Bladder microvascular endothelial cell (primary cell): ENCODE data around the gene FIS1. TPM values are rescaled to one million over a fixed set of nuclear protein-coding genes. Genes with fewer than 3 reads are reported as not detected.

Source experiments
- total RNA-seq: library from RNA; depleted of rRNA; stranded (reverse); fragments of >200 nt; gene quantifications from 2 replicates; pipeline ENCODE4 v1.2.3, GENCODE V29; 2014

FIS1 gene
- total RNA-seq: 206 and 302 TPM in 2 replicates

GRCh38 chr7:101244375-101245146, at the start of gene FIS1:
FIS1 (minus strand) TSS chr7:101245081; CDS start chr7:101245004, 77 bp downstream.

GRCh38 chr7:101237206-101238067, 7.4 kb downstream of the FIS1 start, which contains the start of gene CLDN15:
CLDN15 (minus strand) TSS chr7:101237802; CDS start chr7:101237581, 221 bp downstream.

GRCh38 chr7:101217388-101218235, 27.3 kb downstream of the FIS1 start, which contains the start of the genes PLOD3 and ZNHIT1:
PLOD3 (minus strand) TSS chr7:101217581; CDS start chr7:101217274, 307 bp downstream.
ZNHIT1 (plus strand) TSS chr7:101218165; CDS start chr7:101218196, 31 bp downstream.

GRCh38 chr7:101200862-101201599, 43.9 kb downstream of the FIS1 start, which contains the start of gene MOGAT3:
MOGAT3 (minus strand) TSS chr7:101201036; CDS start chr7:101200854, 182 bp downstream.

Other genes with a start within 250 kb of the FIS1 start
- not detected in 2 replicates for gene MUC17, start 225.0 kb downstream of the FIS1 start, total RNA-seq
- gene TRIM56, start 159.6 kb downstream of the FIS1 start, total RNA-seq: 14.4 and 48.5 TPM in 2 replicates
- gene SERPINE1, start 118.0 kb downstream of the FIS1 start, total RNA-seq: 270 and 1,595 TPM in 2 replicates
- gene AP1S1, start 90.6 kb downstream of the FIS1 start, total RNA-seq: 149 and 186 TPM in 2 replicates
- gene VGF, start 79.5 kb downstream of the FIS1 start, total RNA-seq: not detected in 2 replicates
- not detected in 2 replicates for gene NAT16, start 64.8 kb downstream of the FIS1 start, total RNA-seq
- not detected in 2 replicates for gene MOGAT3, start 44.0 kb downstream of the FIS1 start, total RNA-seq
- 52.3 and 103 TPM in 2 replicates for gene PLOD3, start 27.5 kb downstream of the FIS1 start, total RNA-seq
- gene ZNHIT1, start 26.9 kb downstream of the FIS1 start, total RNA-seq: 55.8 and 118 TPM in 2 replicates
- gene CLDN15, start 7.3 kb downstream of the FIS1 start, total RNA-seq: 1.8 and 4.5 TPM in 2 replicates
- gene IFT22, start 76.7 kb upstream of the FIS1 start, total RNA-seq: 12.5 and 14.4 TPM in 2 replicates
- gene COL26A1, start 117.8 kb upstream of the FIS1 start, total RNA-seq: 0.13 TPM in 1 of 2 replicates, not detected in the other